Activated CD4-positive, alpha-beta T cell treated with anti-CD3 and anti-CD28 coated beads for 48 hours (primary cell): ENCODE results near the gene SERPINB7.

Experiments
- DNase-seq: peaks from one replicate; pipeline ENCODE4 v3.0.0-alpha.2; 2020

The SERPINB7 gene

DNA sequence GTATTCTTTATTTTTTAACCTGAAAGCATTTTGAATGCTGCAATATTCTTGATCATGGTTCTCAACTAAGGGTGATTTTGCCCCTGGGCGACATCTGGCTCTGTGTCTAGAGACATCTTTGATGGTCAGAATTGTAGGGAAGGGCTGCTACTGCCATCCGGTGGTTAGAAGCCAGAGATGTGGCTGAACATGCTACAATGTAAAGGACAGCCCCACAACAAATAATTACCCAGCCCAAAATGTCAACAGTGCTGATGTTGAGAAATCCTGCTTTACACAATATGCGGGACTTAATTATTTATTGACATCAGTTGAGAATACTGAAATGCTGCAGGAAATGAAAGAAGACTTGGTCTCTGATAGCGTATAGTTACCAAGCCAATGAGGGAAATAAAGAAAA, 74.8 kb downstream of the SERPINB7 start:
- DNase-seq = peak; percentile 18

- DNase-seq = no peak
Measured at GRCh38 chr18:63850636-63851035, 75.4 kb downstream of the SERPINB7 start.
